ENCODE data around the gene ASCL5. TPM values are rescaled to one million over a fixed set of nuclear protein-coding genes. Genes with fewer than 3 reads are reported as not detected.

The ASCL5 gene
- total and polyA plus RNA-seq, 10 of the 15 experiments (the other 5 are each of a cell fraction or from before 2014, with no cell fraction given) = 0.04 TPM; not detected in 9

DNA sequence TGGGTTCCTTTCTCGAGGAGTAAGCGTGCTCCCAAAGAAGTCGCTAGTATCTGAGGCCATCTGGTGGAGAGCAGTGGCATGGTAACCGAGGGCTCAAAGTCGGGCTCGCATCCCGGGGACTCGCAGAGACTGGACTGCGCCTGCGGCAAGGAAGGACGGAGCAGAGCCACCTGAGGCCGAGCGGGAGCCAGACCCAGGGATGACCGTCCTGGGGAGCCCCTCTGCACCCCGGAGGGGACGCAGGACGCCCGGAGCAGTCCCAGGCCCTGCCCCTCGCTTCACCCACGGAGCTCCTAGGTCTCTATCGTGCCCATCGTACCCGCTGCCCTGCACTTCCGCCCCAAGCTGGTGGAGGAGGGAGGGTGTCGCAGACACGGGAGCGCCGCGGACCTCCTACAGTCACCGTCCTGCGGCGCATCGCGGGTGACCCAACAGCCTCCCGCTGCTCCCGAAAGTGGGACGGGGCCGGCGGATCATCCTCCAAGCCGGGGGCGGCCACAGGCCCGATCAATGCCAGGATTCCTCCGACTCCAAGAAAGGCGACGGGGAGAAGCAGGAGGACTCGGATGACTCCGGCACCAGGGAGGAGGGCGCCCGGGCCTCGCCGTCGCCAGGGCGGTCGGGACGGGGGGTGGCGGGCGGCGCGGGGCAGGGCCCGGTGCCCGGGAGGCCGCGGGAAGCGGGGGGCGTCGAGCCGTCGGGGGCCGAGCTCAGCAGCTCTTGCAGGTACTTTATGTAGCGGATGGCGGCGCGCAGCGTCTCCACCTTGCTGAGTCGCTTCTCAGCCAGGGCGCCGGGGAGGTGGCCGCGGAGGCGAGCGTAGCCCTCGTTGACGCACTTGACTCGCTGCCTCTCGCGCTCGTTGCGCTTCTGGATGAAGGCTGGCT, 12.5 kb downstream of the ASCL5 start:
- peak overlapping the region; percentile 78 for H3K4me2 ChIP-seq (ENCODE audit: control insufficient read depth, insufficient read depth)
- no peaks in the 10 kb centered on the region for H3K4me1 ChIP-seq (ENCODE audit: control insufficient read depth, insufficient read depth, low read length)
- FAIRE-seq (peak; percentile 47), ATAC-seq (peak; percentile 97), DNase-seq (ENCODE audit: low read depth, low spot score) (peak; percentile 17)
- in situ Hi-C loops (cut with MboI) = loop anchor here (5.0 kb wide), 1 partner anchor 137 kb away; no protein-coding TSS in a partner anchor
- intact Hi-C loops (cut with micrococcal nuclease; ENCODE audit: unreplicated experiment) = loop anchor here (1.0 to 10.0 kb wide), 4 partner anchors 28 to 560 kb away; no protein-coding TSS in a partner anchor
- H3K27ac ChIP-seq (ENCODE audit: control insufficient read depth, insufficient read depth) = no peak overlapping the region
- no peaks in the 10 kb centered on the region for H3K79me2 ChIP-seq (ENCODE audit: control insufficient read depth, insufficient read depth, low read length)
- H4K20me1 ChIP-seq (ENCODE audit: control insufficient read depth, insufficient read depth) = no peaks in the 10 kb centered on the region
- ChIA-PET RAD21 (ENCODE audit: unreplicated experiment) (interaction anchor here (0.5 to 3.0 kb wide), 6 partner anchors 19 to 556 kb away, joined by 3 to 21 read pairs (median 4); no protein-coding TSS in a partner anchor), CTCF (interaction anchor here (0.6 to 5.4 kb wide), 12 partner anchors 11 to 557 kb away, joined by 3 to 47 read pairs (median 3); no protein-coding TSS in a partner anchor), SMC1A (ENCODE audit: uncharacterized antibody, unreplicated experiment) (interaction anchor here (0.6 to 2.1 kb wide), 6 partner anchors 39 to 702 kb away, joined by 3 to 13 read pairs (median 3); no protein-coding TSS in a partner anchor), POLR2A (no interaction called here)
- no TSS peak for BruUV-seq (replicated peaks)
- no peaks in the 10 kb centered on the region for H3K36me3 ChIP-seq (ENCODE audit: control insufficient read depth in 2 of 2, insufficient read depth in 2 of 2, low read length in 1 of 2)
- no peak overlapping the region; the same call in 1 of the 2 replicates for H3K9ac ChIP-seq (ENCODE audit: control insufficient read depth, insufficient read depth, low read length)
- WGBS (ENCODE audit: insufficient coverage, insufficient replicate concordance, low lambda C conversion rate, missing lambda C conversion rate) = 25% methylated on average over 56 of the region's 88 CpGs
- no peaks in the 10 kb centered on the region for H3K9me3 ChIP-seq (replicated peaks; ENCODE audit: control insufficient read depth, insufficient read depth, low read length)
- H3K4me3 ChIP-seq = peak overlapping the region; percentile 47
- peaks cover 3 to 8% of the 10 kb centered on the region in 2 experiments; a peak in 3 of 4 replicates for H3K27me3 ChIP-seq (replicated peaks in 1 of 2; ENCODE audit: control insufficient read depth in 2 of 2, insufficient read depth in 2 of 2, low read length in 1 of 2)
- H2AFZ ChIP-seq (ENCODE audit: control insufficient read depth, low read depth, low read length) = peak overlapping the region; percentile 71
- TF ChIP-seq RBBP5 (conservative IDR thresholded peaks at IDR 0.05) (no peak), EP300 (IDR thresholded peaks at IDR 0.05; ENCODE audit: borderline replicate concordance in 1 of 2, control insufficient read depth in 1 of 2, low read depth in 2 of 2, low read length in 2 of 2) (no peak), NR2F1 (conservative IDR thresholded peaks at IDR 0.05) (no peak), PML (IDR thresholded peaks at IDR 0.05; ENCODE audit: low read length) (no peak), POU2F2 (IDR thresholded peaks at IDR 0.05; ENCODE audit: borderline replicate concordance, low read depth, low read length) (no peak), POLR2A (IDR thresholded peaks at IDR 0.05; ENCODE audit: low read depth, low read length) (no peak), BHLHE40 (IDR thresholded peaks at IDR 0.05; ENCODE audit: borderline replicate concordance in 1 of 2, low read depth in 2 of 2, low read length in 1 of 2) (peak; percentile 18 to 28; a peak in 1 of 4 replicates), ZNF217 (IDR thresholded peaks at IDR 0.05) (no peak), IRF4 (IDR thresholded peaks at IDR 0.05; ENCODE audit: low read depth, low read length) (0 out of 2 replicates have a peak, but pooled peaks have one; percentile 17)
- TF ChIP-seq, protein P1, sequence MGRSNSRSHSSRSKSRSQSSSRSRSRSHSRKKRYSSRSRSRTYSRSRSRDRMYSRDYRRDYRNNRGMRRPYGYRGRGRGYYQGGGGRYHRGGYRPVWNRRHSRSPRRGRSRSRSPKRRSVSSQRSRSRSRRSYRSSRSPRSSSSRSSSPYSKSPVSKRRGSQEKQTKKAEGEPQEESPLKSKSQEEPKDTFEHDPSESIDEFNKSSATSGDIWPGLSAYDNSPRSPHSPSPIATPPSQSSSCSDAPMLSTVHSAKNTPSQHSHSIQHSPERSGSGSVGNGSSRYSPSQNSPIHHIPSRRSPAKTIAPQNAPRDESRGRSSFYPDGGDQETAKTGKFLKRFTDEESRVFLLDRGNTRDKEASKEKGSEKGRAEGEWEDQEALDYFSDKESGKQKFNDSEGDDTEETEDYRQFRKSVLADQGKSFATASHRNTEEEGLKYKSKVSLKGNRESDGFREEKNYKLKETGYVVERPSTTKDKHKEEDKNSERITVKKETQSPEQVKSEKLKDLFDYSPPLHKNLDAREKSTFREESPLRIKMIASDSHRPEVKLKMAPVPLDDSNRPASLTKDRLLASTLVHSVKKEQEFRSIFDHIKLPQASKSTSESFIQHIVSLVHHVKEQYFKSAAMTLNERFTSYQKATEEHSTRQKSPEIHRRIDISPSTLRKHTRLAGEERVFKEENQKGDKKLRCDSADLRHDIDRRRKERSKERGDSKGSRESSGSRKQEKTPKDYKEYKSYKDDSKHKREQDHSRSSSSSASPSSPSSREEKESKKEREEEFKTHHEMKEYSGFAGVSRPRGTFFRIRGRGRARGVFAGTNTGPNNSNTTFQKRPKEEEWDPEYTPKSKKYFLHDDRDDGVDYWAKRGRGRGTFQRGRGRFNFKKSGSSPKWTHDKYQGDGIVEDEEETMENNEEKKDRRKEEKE (IDR thresholded peaks at IDR 0.05) = no peak
- TF ChIP-seq, protein P2, sequence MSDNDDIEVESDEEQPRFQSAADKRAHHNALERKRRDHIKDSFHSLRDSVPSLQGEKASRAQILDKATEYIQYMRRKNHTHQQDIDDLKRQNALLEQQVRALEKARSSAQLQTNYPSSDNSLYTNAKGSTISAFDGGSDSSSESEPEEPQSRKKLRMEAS (IDR thresholded peaks at IDR 0.05; ENCODE audit: low read depth, low read length) = peak; percentile 40; the same call in 1 of the 2 replicates
- TF ChIP-seq, protein P3, sequence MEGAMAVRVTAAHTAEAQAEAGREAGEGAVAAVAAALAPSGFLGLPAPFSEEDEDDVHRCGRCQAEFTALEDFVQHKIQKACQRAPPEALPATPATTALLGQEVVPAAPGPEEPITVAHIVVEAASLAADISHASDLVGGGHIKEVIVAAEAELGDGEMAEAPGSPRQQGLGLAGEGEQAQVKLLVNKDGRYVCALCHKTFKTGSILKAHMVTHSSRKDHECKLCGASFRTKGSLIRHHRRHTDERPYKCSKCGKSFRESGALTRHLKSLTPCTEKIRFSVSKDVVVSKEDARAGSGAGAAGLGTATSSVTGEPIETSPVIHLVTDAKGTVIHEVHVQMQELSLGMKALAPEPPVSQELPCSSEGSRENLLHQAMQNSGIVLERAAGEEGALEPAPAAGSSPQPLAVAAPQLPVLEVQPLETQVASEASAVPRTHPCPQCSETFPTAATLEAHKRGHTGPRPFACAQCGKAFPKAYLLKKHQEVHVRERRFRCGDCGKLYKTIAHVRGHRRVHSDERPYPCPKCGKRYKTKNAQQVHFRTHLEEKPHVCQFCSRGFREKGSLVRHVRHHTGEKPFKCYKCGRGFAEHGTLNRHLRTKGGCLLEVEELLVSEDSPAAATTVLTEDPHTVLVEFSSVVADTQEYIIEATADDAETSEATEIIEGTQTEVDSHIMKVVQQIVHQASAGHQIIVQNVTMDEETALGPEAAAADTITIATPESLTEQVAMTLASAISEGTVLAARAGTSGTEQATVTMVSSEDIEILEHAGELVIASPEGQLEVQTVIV (IDR thresholded peaks at IDR 0.05; ENCODE audit: borderline replicate concordance, partially characterized antibody) = no peak
- TF ChIP-seq, protein P4, sequence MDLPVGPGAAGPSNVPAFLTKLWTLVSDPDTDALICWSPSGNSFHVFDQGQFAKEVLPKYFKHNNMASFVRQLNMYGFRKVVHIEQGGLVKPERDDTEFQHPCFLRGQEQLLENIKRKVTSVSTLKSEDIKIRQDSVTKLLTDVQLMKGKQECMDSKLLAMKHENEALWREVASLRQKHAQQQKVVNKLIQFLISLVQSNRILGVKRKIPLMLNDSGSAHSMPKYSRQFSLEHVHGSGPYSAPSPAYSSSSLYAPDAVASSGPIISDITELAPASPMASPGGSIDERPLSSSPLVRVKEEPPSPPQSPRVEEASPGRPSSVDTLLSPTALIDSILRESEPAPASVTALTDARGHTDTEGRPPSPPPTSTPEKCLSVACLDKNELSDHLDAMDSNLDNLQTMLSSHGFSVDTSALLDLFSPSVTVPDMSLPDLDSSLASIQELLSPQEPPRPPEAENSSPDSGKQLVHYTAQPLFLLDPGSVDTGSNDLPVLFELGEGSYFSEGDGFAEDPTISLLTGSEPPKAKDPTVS (IDR thresholded peaks at IDR 0.05; ENCODE audit: low read depth, low read length) = no peak
- TF ChIP-seq, protein P5, sequence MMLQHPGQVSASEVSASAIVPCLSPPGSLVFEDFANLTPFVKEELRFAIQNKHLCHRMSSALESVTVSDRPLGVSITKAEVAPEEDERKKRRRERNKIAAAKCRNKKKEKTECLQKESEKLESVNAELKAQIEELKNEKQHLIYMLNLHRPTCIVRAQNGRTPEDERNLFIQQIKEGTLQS (IDR thresholded peaks at IDR 0.05; ENCODE audit: borderline replicate concordance, extremely low read depth, low read depth, low read length) = no peak
